ENCODE measurements around the gene RBM12. TPM values are rescaled to one million over a fixed set of nuclear protein-coding genes. Genes with fewer than 3 reads are reported as not detected.

RBM12 gene
- total RNA-seq, 2 experiments from 2014 or later, result 66.3 to 152 TPM

DNA sequence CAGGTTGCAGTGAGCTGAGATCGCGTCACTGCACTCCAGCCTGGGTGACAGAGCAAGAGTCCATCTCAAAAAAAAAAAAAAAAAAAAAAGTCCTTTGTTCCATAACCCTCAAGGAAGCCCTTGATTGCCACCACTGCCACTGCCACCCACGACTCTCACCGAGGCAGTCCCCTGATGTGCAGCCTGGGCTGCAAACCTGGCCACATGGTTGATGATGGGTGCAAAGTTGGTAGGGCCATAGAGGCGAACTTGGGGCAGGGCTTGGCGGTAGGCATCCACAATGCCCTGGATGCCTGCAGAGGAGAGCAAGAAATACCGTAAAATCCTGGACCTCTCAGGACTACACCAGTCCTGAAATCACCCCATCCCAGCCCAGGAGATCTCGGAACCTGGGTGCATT lies 37.6 kb downstream of the RBM12 start:
- TF ChIP-seq, protein P1, sequence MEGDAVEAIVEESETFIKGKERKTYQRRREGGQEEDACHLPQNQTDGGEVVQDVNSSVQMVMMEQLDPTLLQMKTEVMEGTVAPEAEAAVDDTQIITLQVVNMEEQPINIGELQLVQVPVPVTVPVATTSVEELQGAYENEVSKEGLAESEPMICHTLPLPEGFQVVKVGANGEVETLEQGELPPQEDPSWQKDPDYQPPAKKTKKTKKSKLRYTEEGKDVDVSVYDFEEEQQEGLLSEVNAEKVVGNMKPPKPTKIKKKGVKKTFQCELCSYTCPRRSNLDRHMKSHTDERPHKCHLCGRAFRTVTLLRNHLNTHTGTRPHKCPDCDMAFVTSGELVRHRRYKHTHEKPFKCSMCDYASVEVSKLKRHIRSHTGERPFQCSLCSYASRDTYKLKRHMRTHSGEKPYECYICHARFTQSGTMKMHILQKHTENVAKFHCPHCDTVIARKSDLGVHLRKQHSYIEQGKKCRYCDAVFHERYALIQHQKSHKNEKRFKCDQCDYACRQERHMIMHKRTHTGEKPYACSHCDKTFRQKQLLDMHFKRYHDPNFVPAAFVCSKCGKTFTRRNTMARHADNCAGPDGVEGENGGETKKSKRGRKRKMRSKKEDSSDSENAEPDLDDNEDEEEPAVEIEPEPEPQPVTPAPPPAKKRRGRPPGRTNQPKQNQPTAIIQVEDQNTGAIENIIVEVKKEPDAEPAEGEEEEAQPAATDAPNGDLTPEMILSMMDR (conservative IDR thresholded peaks at IDR 0.05; ENCODE audit: low read length), result no peak
- ChIA-PET POLR2A (no interaction called here), CTCF (ENCODE audit: unreplicated experiment) (interaction anchor here (0.7 kb wide), 1 partner anchor 8 kb away, joined by 3 read pairs; no protein-coding TSS in a partner anchor)
- intact Hi-C loops (cut with micrococcal nuclease; ENCODE audit: unreplicated experiment), result no loop called here
- no peaks in the 10 kb centered on the region for H3K79me2 ChIP-seq (ENCODE audit: insufficient read depth, low read depth, low read length)
- H4K20me1 ChIP-seq (ENCODE audit: insufficient read depth, low read length), result no peaks in the 10 kb centered on the region
- H3K9me3 ChIP-seq (ENCODE audit: low read length), result no peaks in the 10 kb centered on the region
- H3K4me3 ChIP-seq (ENCODE audit: low read depth, low read length, poor library complexity, severe bottlenecking), result no peak overlapping the region
- DNase-seq (ENCODE audit: low spot score), result no peak
- H3K36me3 ChIP-seq (ENCODE audit: insufficient read depth, low read length), result peaks cover 74% of the 10 kb centered on the region
- no peak overlapping the region for H2AFZ ChIP-seq (ENCODE audit: low read length)
- H3K27ac ChIP-seq (ENCODE audit: low read depth, low read length, poor library complexity, severe bottlenecking), result no peak overlapping the region
- no peaks in the 10 kb centered on the region for H3K9me2 ChIP-seq (ENCODE audit: insufficient read depth, low read length)
- no TSS peak for BruUV-seq (replicated peaks)
- H3K4me2 ChIP-seq (ENCODE audit: low read length), result no peak overlapping the region
- no peaks in the 10 kb centered on the region for H3K4me1 ChIP-seq (ENCODE audit: insufficient read depth, low read length, poor library complexity, severe bottlenecking)

DNA sequence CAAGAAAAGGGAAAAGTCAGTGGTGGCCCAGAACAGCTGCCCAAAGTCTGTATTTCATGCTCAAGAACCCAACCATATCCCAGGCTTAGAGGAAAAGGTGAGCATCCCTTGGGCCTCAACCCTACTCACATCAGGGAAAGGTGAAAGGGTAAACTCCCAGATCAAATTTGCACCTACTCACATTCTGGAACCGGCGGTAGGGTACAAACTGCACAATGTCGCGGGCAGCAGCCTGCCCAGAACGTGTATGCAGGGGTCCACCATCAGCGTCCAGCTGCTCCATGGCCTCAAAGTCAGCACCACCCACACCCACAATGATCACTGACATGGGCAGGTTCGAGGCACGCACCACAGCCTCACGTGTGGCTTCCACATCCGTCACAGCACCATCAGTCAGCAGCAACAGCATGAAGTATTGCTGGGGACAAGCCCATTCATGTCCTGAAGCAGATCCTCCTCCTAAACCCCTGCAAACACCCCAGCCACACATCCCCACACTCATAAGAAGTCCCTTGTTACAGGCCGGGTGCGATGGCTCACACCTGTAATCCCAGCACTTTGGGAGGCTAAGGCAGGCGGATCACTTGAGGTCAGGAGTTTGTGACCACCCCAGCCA lies 38.2 kb downstream of the RBM12 start:
- Histone ChIP-seq H2AFZ (ENCODE audit: low read length) (no peak overlapping the region), H3K4me2 (ENCODE audit: low read length) (no peak overlapping the region), H3K36me3 (ENCODE audit: insufficient read depth, low read length) (peaks cover 75% of the 10 kb centered on the region), H3K27ac (ENCODE audit: low read depth, low read length, poor library complexity, severe bottlenecking) (no peak overlapping the region), H3K9me3 (ENCODE audit: low read length) (no peaks in the 10 kb centered on the region), H3K4me3 (ENCODE audit: low read depth, low read length, poor library complexity, severe bottlenecking) (no peak overlapping the region), H4K20me1 (ENCODE audit: insufficient read depth, low read length) (no peaks in the 10 kb centered on the region), H3K4me1 (ENCODE audit: insufficient read depth, low read length, poor library complexity, severe bottlenecking) (no peaks in the 10 kb centered on the region), H3K79me2 (ENCODE audit: insufficient read depth, low read depth, low read length) (no peaks in the 10 kb centered on the region), H3K9me2 (ENCODE audit: insufficient read depth, low read length) (no peaks in the 10 kb centered on the region)
- POLR2A ChIA-PET, result interaction anchor here (1.0 kb wide), 1 partner anchor 8 kb away, joined by 5 read pairs; no protein-coding TSS in a partner anchor
- TSS peak; percentile 47 for BruUV-seq (replicated peaks)
- CTCF ChIA-PET (ENCODE audit: unreplicated experiment), result no interaction called here
- no peak for DNase-seq (ENCODE audit: low spot score)
- TF ChIP-seq, protein P1 (conservative IDR thresholded peaks at IDR 0.05; ENCODE audit: low read length), result no peak
- no peak for TF ChIP-seq EZH2phosphoT487 (IDR thresholded peaks at IDR 0.05; ENCODE audit: borderline replicate concordance, low read depth, low read length)
- intact Hi-C loops (cut with micrococcal nuclease; ENCODE audit: unreplicated experiment), result no loop called here

DNA sequence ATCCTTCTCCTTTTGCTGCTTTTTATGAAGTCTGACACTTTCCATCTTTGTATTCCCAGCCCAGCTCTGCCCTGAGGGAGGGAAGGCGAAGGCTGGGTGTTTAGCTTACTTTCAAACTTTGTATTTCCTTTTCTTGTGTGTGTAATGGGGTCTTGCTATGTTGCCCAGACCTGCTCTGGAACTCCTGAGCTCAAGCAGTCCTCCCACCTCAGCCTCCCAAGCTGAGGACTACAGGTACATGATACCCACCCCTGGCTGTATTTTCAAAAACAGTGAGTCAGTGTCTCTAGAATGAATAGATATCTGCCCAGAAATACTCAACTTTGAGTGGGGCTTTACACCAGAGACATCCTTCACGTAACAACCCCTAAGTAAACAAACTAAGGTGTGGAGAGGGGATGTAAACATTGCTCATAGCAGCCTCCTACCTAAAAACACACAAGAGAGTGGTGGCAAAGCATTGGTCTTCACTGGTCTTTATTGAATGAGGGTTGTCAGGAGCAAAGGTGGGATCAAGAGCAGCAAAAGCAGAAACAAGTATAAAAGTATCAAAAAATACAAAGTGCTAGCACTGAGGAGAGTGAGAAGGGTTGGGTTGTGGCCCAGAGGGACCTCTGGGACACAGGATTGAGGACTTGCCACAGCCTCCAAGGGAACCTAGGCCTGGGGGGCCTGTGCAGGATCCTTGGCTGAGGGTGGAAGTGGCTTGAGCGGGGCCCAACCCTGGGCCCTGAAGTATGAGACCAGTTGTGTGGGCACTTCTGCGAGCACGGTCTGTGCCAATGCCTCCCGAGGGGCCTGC lies 38.9 kb downstream of the RBM12 start:
- no peak for TF ChIP-seq EZH2phosphoT487 (IDR thresholded peaks at IDR 0.05; ENCODE audit: borderline replicate concordance, low read depth, low read length)
- TF ChIP-seq, protein P1 (conservative IDR thresholded peaks at IDR 0.05; ENCODE audit: low read length), result no peak
- Histone ChIP-seq H3K36me3 (ENCODE audit: insufficient read depth, low read length) (peaks cover 75% of the 10 kb centered on the region), H3K4me2 (ENCODE audit: low read length) (no peak overlapping the region), H3K4me1 (ENCODE audit: insufficient read depth, low read length, poor library complexity, severe bottlenecking) (no peaks in the 10 kb centered on the region), H3K9me3 (ENCODE audit: low read length) (no peaks in the 10 kb centered on the region), H3K79me2 (ENCODE audit: insufficient read depth, low read depth, low read length) (no peaks in the 10 kb centered on the region), H4K20me1 (ENCODE audit: insufficient read depth, low read length) (no peaks in the 10 kb centered on the region), H2AFZ (ENCODE audit: low read length) (no peak overlapping the region), H3K4me3 (ENCODE audit: low read depth, low read length, poor library complexity, severe bottlenecking) (no peak overlapping the region), H3K9me2 (ENCODE audit: insufficient read depth, low read length) (no peaks in the 10 kb centered on the region), H3K27ac (ENCODE audit: low read depth, low read length, poor library complexity, severe bottlenecking) (no peak overlapping the region)
- intact Hi-C loops (cut with micrococcal nuclease; ENCODE audit: unreplicated experiment), result no loop called here
- no TSS peak for BruUV-seq (replicated peaks)
- CTCF ChIA-PET (ENCODE audit: unreplicated experiment), result no interaction called here
- no peak for DNase-seq (ENCODE audit: low spot score)
- POLR2A ChIA-PET, result interaction anchor here (0.7 to 1.0 kb wide), 2 partner anchors 9 to 330 kb away, joined by 4 to 5 read pairs; no protein-coding TSS in a partner anchor

Data from OCI-LY7 (cell line).